Liver (tissue), 9 donors: ENCODE measurements around the gene ALX4. TPM values are rescaled to one million over a fixed set of nuclear protein-coding genes. Genes with fewer than 3 reads are reported as not detected.

ENCODE experiments used
- DNase-seq: peaks from one replicate; pipeline ENCODE4 v3.0.0-alpha.2; 2017; ENCODE audit warnings: low spot score
- H3K27ac ChIP-seq, 2 donors: one replicate each; pipeline ENCODE4 v1.7.0; 2013; ENCODE audit warnings: inconsistent platforms in 2 of 2, low read length in 2 of 2, control low read depth in 1 of 2, low read depth in 1 of 2, mild to moderate bottlenecking in 1 of 2
- H3K27me3 ChIP-seq, 4 donors: one replicate each; pipeline versions ENCODE4 v1.6.1 to v1.7.0; 2013; ENCODE audit warnings: low read length in 3 of 4, inconsistent platforms in 1 of 4, mild to moderate bottlenecking in 1 of 4, moderate library complexity in 1 of 4; ENCODE audit not compliant: control insufficient read depth in 4 of 4, insufficient read depth in 4 of 4
- H3K36me3 ChIP-seq, 4 donors: one replicate each; pipeline versions ENCODE4 v1.6.1 to v1.7.0; 2013; ENCODE audit warnings: low read length in 3 of 4, mild to moderate bottlenecking in 3 of 4, low read depth in 1 of 4, moderate library complexity in 1 of 4; ENCODE audit not compliant: control insufficient read depth in 4 of 4, insufficient read depth in 3 of 4
- H3K4me1 ChIP-seq, 4 donors: one replicate each; pipeline versions ENCODE4 v1.6.1 to v1.7.0; 2013; ENCODE audit warnings: low read length in 3 of 4, mild to moderate bottlenecking in 3 of 4, moderate library complexity in 1 of 4; ENCODE audit not compliant: control insufficient read depth in 4 of 4, insufficient read depth in 4 of 4
- H3K4me3 ChIP-seq, 3 donors: one replicate each; pipeline versions ENCODE4 v1.6.1 to v1.7.0; 2013; ENCODE audit warnings: low read length in 3 of 3, control low read depth in 1 of 3, low read depth in 1 of 3, mild to moderate bottlenecking in 1 of 3
- H3K9ac ChIP-seq, 2 donors: one replicate each; pipeline ENCODE4 v1.7.0; 2013; ENCODE audit warnings: low read length in 2 of 2, mild to moderate bottlenecking in 2 of 2, moderate library complexity in 2 of 2, control low read depth in 1 of 2, low read depth in 1 of 2
- H3K9me3 ChIP-seq, 4 donors: one replicate each; pipeline versions ENCODE4 v1.6.1 to v1.7.0; 2013; ENCODE audit warnings: low read length in 3 of 4; ENCODE audit not compliant: control insufficient read depth in 4 of 4
- ATF3 ChIP-seq: IDR thresholded peaks from 2 replicates; pipeline ENCODE4 v1.6.1; 2016; ENCODE audit warnings: antibody characterized with exemption
- CTCF ChIP-seq: fragments of 150-350 bp; IDR thresholded peaks from 2 replicates; pipeline ENCODE4 v1.5.1; 2017; ENCODE audit warnings: improper control_type of control experiment, low read depth, low read length; ENCODE audit not compliant: missing input control
- EGR1 ChIP-seq, 2 donors: IDR thresholded peaks; 2 replicates each; pipeline ENCODE4 v1.6.1; 2016 to 2018; ENCODE audit warnings: antibody characterized with exemption in 2 of 2, low read depth in 2 of 2
- FOXA1 ChIP-seq: IDR thresholded peaks from 2 replicates; pipeline ENCODE4 v1.6.1; 2016; ENCODE audit warnings: antibody characterized with exemption
- FOXA2 ChIP-seq: IDR thresholded peaks from 2 replicates; pipeline ENCODE4 v1.6.1; 2016; ENCODE audit warnings: antibody characterized with exemption
- GABPA ChIP-seq, 2 donors: IDR thresholded peaks in 1 of 2; conservative IDR thresholded peaks in 1 of 2; 2 replicates each; pipeline ENCODE4 v1.6.1; 2016; ENCODE audit warnings: antibody characterized with exemption in 2 of 2, mild to moderate bottlenecking in 1 of 2, moderate library complexity in 1 of 2
- HNF4A ChIP-seq, 2 donors: conservative IDR thresholded peaks; 2 replicates each; pipeline ENCODE4 v1.6.1; 2016; ENCODE audit warnings: antibody characterized with exemption in 2 of 2, mild to moderate bottlenecking in 2 of 2
- HNF4G ChIP-seq: IDR thresholded peaks from 2 replicates; pipeline ENCODE4 v1.6.1; 2016; ENCODE audit warnings: antibody characterized with exemption
- JUND ChIP-seq, 2 donors: IDR thresholded peaks; 2 replicates each; pipeline ENCODE4 v1.6.1; 2016; ENCODE audit warnings: antibody characterized with exemption in 2 of 2
- MAX ChIP-seq: IDR thresholded peaks from 2 replicates; pipeline ENCODE4 v1.6.1; 2016; ENCODE audit warnings: antibody characterized with exemption
- NR2F2 ChIP-seq: IDR thresholded peaks from 2 replicates; pipeline ENCODE4 v1.6.1; 2016; ENCODE audit warnings: antibody characterized with exemption
- RAD21 ChIP-seq, 2 donors: IDR thresholded peaks; 2 replicates each; pipeline ENCODE4 v1.6.1; 2016; ENCODE audit warnings: antibody characterized with exemption in 2 of 2, mild to moderate bottlenecking in 2 of 2
- REST ChIP-seq: IDR thresholded peaks from 2 replicates; pipeline ENCODE4 v1.6.1; 2016; ENCODE audit warnings: antibody characterized with exemption, mild to moderate bottlenecking
- RXRA ChIP-seq, 2 donors: IDR thresholded peaks; 2 replicates each; pipeline ENCODE4 v1.6.1; 2017 to 2018; ENCODE audit warnings: antibody characterized with exemption in 2 of 2, mild to moderate bottlenecking in 1 of 2
- TAF1 ChIP-seq: conservative IDR thresholded peaks from 2 replicates; pipeline ENCODE4 v1.6.1; 2016; ENCODE audit warnings: antibody characterized with exemption, mild to moderate bottlenecking
- ZBTB33 ChIP-seq: IDR thresholded peaks from 2 replicates; pipeline ENCODE4 v1.6.1; 2016; ENCODE audit warnings: antibody characterized with exemption
- WGBS: extraction: QIAGEN DNeasy Blood & Tissue Kit; methylation state at CpG from one replicate; pipeline ENCODE4 v1.1.7; 2013; 5-methylcytosine and 5-hydroxymethylcytosine counted together
- polyA plus RNA-seq, 2 donors: library from polyadenylated mRNA; stranded (reverse) in 1 of 2; unstranded in 1 of 2; fragments of 200-250 nt in 1 of 2; fragments of >200 nt in 1 of 2; fragmentation: Nextera tagmentation in 1 of 2; extraction: Ambion mirVana in 1 of 2; gene quantifications; one replicate each; pipeline versions ENCODE4 v1.2.1 to v1.2.3, GENCODE V29; 2013 to 2015
- total RNA-seq, 2 donors: library from RNA; depleted of rRNA; stranded (reverse); fragments of >200 nt; gene quantifications; one replicate each; pipeline ENCODE4 v1.2.3, GENCODE V29; 2014
- donor health status: healthy.
- donor health status: healthy.
- donor health status: healthy.
- donor health status: healthy.
- donor health status: healthy.

Gene ALX4
- total and polyA plus RNA-seq, 4 donors, result not detected

GRCh38 chr11:44307340-44308099, 2.4 kb downstream of the ALX4 start:
- Histone ChIP-seq H3K4me1 (peaks cover 5 to 34% (median 21%) of the 10 kb centered on the region in 4 donors), H3K27ac (no peak overlapping the region)
- 93% methylated on average over 10 of the region's 10 CpGs for WGBS

GRCh38 chr11:44306918-44307244, 3.1 kb downstream of the ALX4 start:
- no peaks in the 10 kb centered on the region for H3K9me3 ChIP-seq
- H3K4me3 ChIP-seq, result no peak overlapping the region
- DNase-seq, result no peak
- H3K9ac ChIP-seq, result no peak overlapping the region
- H3K27me3 ChIP-seq, result peaks cover 9 to 37% (median 14%) of the 10 kb centered on the region in 4 donors
- WGBS, result 68% methylated on average over 7 of the region's 7 CpGs
- peaks cover 5 to 34% (median 21%) of the 10 kb centered on the region in 4 donors for H3K4me1 ChIP-seq
- H3K27ac ChIP-seq, result no peak overlapping the region
- H3K36me3 ChIP-seq, result no peaks in the 10 kb centered on the region
- TF ChIP-seq HNF4G (no peak), JUND (IDR thresholded peaks at IDR 0.05) (no peak), EGR1 (IDR thresholded peaks at IDR 0.05; ENCODE audit: low read depth in 2 of 2) (no peak), ZBTB33 (no peak), FOXA2 (no peak), REST (no peak), HNF4A (conservative IDR thresholded peaks at IDR 0.05) (no peak), GABPA (IDR thresholded peaks at IDR 0.05 in 1 of 2, conservative IDR thresholded peaks at IDR 0.05 in 1 of 2) (no peak), MAX (no peak), FOXA1 (no peak), RAD21 (IDR thresholded peaks at IDR 0.05) (no peak), ATF3 (no peak), NR2F2 (no peak)

More at GRCh38 chr11:44307340-44308099, 2.4 kb downstream of the ALX4 start:
- Histone ChIP-seq H3K4me3 (no peak overlapping the region), H3K27me3 (peaks cover 9 to 38% (median 17%) of the 10 kb centered on the region in 4 donors), H3K9me3 (no peaks in the 10 kb centered on the region), H3K9ac (no peak overlapping the region), H3K36me3 (no peaks in the 10 kb centered on the region)
- no peak for DNase-seq
- no peak for TF ChIP-seq TAF1
- TF ChIP-seq RXRA (IDR thresholded peaks at IDR 0.05), result no peak
- TF ChIP-seq CTCF, result no peak
- TF ChIP-seq FOXA1, result no peak
- no peak for TF ChIP-seq NR2F2
- TF ChIP-seq EGR1 (IDR thresholded peaks at IDR 0.05; ENCODE audit: low read depth in 2 of 2), result no peak
- TF ChIP-seq GABPA (IDR thresholded peaks at IDR 0.05 in 1 of 2, conservative IDR thresholded peaks at IDR 0.05 in 1 of 2), result no peak
- TF ChIP-seq HNF4G, result no peak
- TF ChIP-seq ZBTB33, result no peak
- no peak for TF ChIP-seq FOXA2
- TF ChIP-seq JUND (IDR thresholded peaks at IDR 0.05), result no peak
